Uterus (tissue), 4 donors: Measurements from ENCODE around the gene FAM184A. TPM values are rescaled to one million over a fixed set of nuclear protein-coding genes. Genes with fewer than 3 reads are reported as not detected.

Source experiments
- DNase-seq, 2 donors: peaks; one replicate each; pipeline ENCODE4 v3.0.0-alpha.2; 2019 to 2020
- H3K27ac ChIP-seq, 2 donors: fragments of 200-600 bp; sonication (generic); 1 replicate in 1 of 2; 2 replicates in 1 of 2; pipeline ENCODE4 v1.5.1; 2016 to 2018
- H3K27me3 ChIP-seq, 2 donors: fragments of 200-600 bp; sonication (generic); one replicate each; pipeline ENCODE4 v1.5.1; 2018 to 2019; ENCODE audit warnings: control low read depth in 1 of 2
- H3K36me3 ChIP-seq, 2 donors: fragments of 200-600 bp; sonication (generic); one replicate each; pipeline ENCODE4 v1.5.1; 2019; ENCODE audit warnings: control low read depth in 1 of 2
- H3K4me1 ChIP-seq, 2 donors: fragments of 200-600 bp; sonication (generic); one replicate each; pipeline ENCODE4 v1.5.1; 2018 to 2019; ENCODE audit warnings: control low read depth in 1 of 2
- H3K4me3 ChIP-seq, 2 donors: fragments of 200-600 bp; sonication (generic); 1 replicate in 1 of 2; 2 replicates in 1 of 2; pipeline ENCODE4 v1.5.1; 2018 to 2019; ENCODE audit warnings: mild to moderate bottlenecking in 1 of 2
- H3K9me3 ChIP-seq, 2 donors: fragments of 200-600 bp; sonication (generic); one replicate each; pipeline ENCODE4 v1.5.1; 2019; ENCODE audit warnings: control low read depth in 1 of 2
- POLR2A ChIP-seq, 2 donors: fragments of 450-650 bp; IDR thresholded peaks; one replicate each; pipeline ENCODE4 v1.6.1; 2016; ENCODE audit warnings: antibody characterized with exemption in 2 of 2, mild to moderate bottlenecking in 1 of 2, moderate library complexity in 1 of 2
- intact Hi-C: fragments of 100-400 bp; cut with DNase I; formaldehyde crosslinking; loops from one replicate; pipeline ENCODE4 v1.15.1; 2023; ENCODE audit warnings: low total_unique reads
- total RNA-seq, 4 donors: library from RNA; depleted of rRNA in 3 of 4; stranded (reverse); fragments of >200 nt in 3 of 4; gene quantifications; one replicate each; pipeline versions ENCODE4 v1.1.0 to v1.2.4, GENCODE V29; 2014 to 2023
- TF ChIP-seq, protein P1 (sequence below), 4 experiments: fragments of 200-600 bp in 2 of 4; fragments of 450-650 bp in 2 of 4; sonication (generic) in 2 of 4; IDR thresholded peaks; one replicate each; pipeline ENCODE4 v1.5.1; 2016 to 2019; ENCODE audit warnings: antibody characterized with exemption in 4 of 4, mild to moderate bottlenecking in 2 of 4, moderate library complexity in 1 of 4
- donor health status: DM: yes; HTN: yes; CAD: no.

The FAM184A gene
- total RNA-seq, 4 donors from 2014 or later, result 1.8 to 9.5 (median 5.1) TPM

DNA sequence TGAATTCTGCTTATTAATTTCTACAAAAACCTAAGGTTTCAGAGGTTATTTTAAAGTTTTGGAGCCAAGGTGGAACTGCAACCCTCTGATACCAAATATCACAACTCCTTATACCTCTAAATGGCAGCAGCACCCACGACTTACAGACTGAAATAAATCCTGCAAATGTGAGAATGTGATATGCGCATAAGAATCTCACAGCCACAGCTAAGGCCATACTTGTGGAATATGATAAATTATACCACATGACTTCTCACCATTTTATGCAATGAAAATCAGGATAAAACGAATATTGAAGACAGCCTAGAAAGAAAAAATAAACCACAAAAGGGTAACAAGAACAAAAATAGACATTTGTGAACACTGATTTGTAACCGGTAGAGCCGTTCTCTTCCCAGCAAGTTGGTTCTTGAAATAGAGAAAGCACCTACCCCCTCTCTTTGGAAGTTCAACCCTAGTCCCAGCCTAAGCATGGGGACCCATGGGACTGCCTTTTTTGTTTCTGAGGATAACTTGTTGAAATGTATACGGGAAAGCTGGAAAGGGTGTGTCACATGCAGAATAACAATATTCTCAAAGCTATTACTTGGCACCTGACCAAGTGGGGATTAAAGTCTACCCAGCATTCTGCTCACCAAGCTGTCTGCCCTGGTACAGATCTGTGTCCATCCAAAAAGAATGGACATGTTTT, 96.4 kb downstream of the FAM184A start:
- no peak for DNase-seq
- Histone ChIP-seq H3K4me3 (no peak overlapping the region), H3K4me1 (no peaks in the 10 kb centered on the region), H3K9me3 (no peaks in the 10 kb centered on the region), H3K27ac (no peak overlapping the region), H3K27me3 (no peaks in the 10 kb centered on the region), H3K36me3 (no peaks in the 10 kb centered on the region)
- TF ChIP-seq, protein P1, sequence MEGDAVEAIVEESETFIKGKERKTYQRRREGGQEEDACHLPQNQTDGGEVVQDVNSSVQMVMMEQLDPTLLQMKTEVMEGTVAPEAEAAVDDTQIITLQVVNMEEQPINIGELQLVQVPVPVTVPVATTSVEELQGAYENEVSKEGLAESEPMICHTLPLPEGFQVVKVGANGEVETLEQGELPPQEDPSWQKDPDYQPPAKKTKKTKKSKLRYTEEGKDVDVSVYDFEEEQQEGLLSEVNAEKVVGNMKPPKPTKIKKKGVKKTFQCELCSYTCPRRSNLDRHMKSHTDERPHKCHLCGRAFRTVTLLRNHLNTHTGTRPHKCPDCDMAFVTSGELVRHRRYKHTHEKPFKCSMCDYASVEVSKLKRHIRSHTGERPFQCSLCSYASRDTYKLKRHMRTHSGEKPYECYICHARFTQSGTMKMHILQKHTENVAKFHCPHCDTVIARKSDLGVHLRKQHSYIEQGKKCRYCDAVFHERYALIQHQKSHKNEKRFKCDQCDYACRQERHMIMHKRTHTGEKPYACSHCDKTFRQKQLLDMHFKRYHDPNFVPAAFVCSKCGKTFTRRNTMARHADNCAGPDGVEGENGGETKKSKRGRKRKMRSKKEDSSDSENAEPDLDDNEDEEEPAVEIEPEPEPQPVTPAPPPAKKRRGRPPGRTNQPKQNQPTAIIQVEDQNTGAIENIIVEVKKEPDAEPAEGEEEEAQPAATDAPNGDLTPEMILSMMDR (IDR thresholded peaks at IDR 0.05), result no peak
- no peak for TF ChIP-seq POLR2A (IDR thresholded peaks at IDR 0.05)
- intact Hi-C loops, result no loop called here

DNA sequence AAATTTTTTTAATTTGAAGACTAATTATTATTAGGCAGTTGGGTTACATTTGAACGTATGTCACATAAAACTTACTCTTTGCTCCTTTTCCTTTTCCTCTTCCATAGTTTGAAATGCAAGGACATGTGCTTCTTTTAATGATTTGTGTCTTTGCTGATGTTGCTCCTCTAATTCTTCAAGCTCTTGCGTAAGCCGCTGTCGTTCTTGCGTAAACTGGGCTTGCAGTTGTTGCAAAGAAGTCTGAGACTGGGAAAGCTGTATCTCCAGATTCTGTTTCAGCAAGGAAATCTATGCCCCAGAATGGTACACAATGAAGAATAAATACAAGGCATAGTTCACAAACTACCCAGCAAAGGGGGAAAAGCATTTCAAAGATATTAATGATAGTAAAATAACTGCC, 98.4 kb downstream of the FAM184A start:
- DNase-seq, result no peak
- H3K4me3 ChIP-seq, result no peak overlapping the region
- no peaks in the 10 kb centered on the region for H3K27me3 ChIP-seq
- intact Hi-C loops, result no loop called here
- TF ChIP-seq POLR2A (IDR thresholded peaks at IDR 0.05), result no peak
- TF ChIP-seq, protein P1 (IDR thresholded peaks at IDR 0.05), result no peak
- H3K27ac ChIP-seq, result no peak overlapping the region
- H3K36me3 ChIP-seq, result no peaks in the 10 kb centered on the region
- H3K4me1 ChIP-seq, result no peaks in the 10 kb centered on the region
- no peaks in the 10 kb centered on the region for H3K9me3 ChIP-seq

DNA sequence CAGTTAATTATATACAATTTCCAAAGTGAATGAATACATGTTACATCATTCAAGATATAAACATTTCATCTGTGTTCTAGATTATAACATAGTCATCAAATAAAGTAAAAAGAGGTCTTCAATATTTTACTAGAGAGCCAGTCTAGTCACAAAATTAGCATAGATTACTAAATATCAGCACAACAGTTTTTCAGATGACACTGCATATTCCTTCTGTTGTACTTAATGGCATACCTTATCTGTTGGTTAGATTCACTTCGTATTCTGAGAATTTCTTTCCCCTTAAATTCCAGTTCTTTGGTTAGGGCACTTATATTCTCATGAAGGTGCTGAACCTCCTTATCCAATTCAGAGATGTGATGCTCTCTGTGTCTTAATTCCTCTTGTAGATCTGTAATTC, 103.7 kb downstream of the FAM184A start:
- no peaks in the 10 kb centered on the region for H3K9me3 ChIP-seq
- H3K4me3 ChIP-seq, result no peak overlapping the region
- TF ChIP-seq, protein P1 (IDR thresholded peaks at IDR 0.05), result no peak
- TF ChIP-seq POLR2A (IDR thresholded peaks at IDR 0.05), result no peak
- DNase-seq, result no peak
- H3K27me3 ChIP-seq, result no peaks in the 10 kb centered on the region
- H3K4me1 ChIP-seq, result no peaks in the 10 kb centered on the region
- no peaks in the 10 kb centered on the region for H3K36me3 ChIP-seq
- intact Hi-C loops, result no loop called here
- H3K27ac ChIP-seq, result no peak overlapping the region

DNA sequence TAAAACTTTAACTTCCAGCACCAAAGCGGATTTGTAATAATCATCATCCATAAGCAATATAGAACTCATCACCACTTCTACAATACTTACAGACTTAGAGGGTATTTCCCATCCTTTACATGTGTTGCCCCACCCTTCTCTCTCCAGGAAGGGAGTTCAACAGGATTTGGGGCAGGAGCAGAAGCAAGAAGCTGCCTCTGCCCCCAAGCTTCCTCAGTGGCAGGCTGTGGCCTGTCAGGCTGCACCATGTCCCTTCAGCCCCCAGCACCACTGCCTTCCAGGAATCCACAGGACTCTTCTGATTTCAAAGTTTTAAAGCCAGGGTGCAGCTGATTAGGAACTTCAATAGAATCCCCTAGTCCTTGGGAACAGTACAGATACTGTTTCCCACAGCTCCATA, 106.8 kb downstream of the FAM184A start:
- TF ChIP-seq POLR2A (IDR thresholded peaks at IDR 0.05), result no peak
- TF ChIP-seq, protein P1 (IDR thresholded peaks at IDR 0.05), result no peak
- Histone ChIP-seq H3K4me1 (no peaks in the 10 kb centered on the region), H3K27me3 (no peaks in the 10 kb centered on the region), H3K9me3 (no peaks in the 10 kb centered on the region), H3K27ac (no peak overlapping the region), H3K4me3 (no peak overlapping the region), H3K36me3 (no peaks in the 10 kb centered on the region)
- intact Hi-C loops, result no loop called here
- DNase-seq, result no peak

DNA sequence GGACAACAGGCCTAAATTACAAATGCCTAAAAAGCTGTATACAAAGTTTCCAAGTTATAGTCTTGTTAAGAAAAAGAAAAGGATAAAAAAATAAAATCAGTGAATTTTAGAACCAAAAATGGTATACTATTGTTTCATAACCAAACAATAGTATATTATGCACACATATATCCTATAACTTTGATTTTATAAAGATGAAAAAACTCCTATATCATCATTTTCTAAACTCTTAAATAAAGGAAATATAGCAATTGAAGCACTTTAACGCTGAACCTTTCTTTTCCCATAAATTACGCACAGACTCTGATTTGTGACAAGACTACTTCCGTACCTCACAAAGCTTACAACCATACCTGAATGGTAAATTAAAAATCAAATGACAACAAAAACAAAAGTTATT, 107.6 kb downstream of the FAM184A start:
- Histone ChIP-seq H3K9me3 (no peaks in the 10 kb centered on the region), H3K4me3 (no peak overlapping the region), H3K27me3 (no peaks in the 10 kb centered on the region), H3K4me1 (no peaks in the 10 kb centered on the region), H3K36me3 (no peaks in the 10 kb centered on the region), H3K27ac (no peak overlapping the region)
- intact Hi-C loops, result no loop called here
- TF ChIP-seq, protein P1 (IDR thresholded peaks at IDR 0.05), result no peak
- TF ChIP-seq POLR2A (IDR thresholded peaks at IDR 0.05), result no peak
- DNase-seq, result no peak
